SW480 (cell line): ENCODE results near the gene ZNF439.
"Not testable (repeated sequence)": the region's sequence is repeated elsewhere in the genome, so short reads cannot be mapped to it uniquely, and the experiment has no call there.

Source experiments
- DNase-seq: peaks from one replicate; pipeline ENCODE4 v3.0.0-alpha.2; 2016; ENCODE audit warnings: low spot score

ZNF439 gene

DNA sequence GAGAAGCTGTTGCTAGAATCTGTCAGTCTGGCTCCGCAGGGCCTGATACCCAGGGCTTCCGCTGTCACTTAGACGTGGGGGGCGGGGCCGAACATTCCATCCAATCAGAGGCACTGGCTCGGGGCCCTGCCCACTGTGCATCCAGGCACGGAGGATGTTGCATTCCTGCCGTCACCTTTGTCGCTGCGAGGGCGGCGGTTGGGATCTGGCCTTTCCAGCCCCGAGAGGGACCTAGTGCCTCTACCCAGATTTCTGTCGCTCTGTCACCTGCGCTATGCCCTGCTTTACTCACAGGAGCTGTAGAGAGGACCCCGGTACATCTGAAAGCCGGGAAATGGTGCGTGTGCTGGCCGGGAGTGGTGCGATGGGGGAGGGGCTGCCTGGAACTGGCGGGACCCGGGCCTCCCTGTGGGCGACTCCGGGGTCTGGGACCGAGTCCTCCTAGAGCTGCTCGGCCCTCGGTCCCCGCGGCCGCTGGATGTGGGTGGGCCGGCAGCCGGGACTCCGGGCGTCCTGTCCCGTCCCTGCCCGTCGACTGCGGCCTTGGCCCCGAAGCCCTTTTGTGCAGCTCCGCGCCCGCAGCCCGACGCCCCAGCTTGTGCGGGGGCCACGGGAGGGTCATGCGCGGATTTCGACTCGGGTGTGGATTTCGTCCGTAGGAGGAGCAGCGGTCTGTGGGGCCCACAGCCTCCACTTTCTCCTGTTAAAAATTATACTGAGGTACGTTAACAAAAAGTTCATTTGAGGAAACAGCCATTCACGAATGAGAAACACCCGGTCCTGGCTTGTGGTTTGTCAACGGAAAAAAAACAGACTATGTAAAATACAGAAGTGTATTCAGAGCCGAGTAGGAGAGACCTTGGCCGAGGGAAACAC, at the start of gene ZNF439:
Gene ZNF439 (plus strand): TSS at position 133 of the 876 bp plus-strand sequence. CDS start 142 bp downstream, at position 275.
- no peak for DNase-seq

DNA sequence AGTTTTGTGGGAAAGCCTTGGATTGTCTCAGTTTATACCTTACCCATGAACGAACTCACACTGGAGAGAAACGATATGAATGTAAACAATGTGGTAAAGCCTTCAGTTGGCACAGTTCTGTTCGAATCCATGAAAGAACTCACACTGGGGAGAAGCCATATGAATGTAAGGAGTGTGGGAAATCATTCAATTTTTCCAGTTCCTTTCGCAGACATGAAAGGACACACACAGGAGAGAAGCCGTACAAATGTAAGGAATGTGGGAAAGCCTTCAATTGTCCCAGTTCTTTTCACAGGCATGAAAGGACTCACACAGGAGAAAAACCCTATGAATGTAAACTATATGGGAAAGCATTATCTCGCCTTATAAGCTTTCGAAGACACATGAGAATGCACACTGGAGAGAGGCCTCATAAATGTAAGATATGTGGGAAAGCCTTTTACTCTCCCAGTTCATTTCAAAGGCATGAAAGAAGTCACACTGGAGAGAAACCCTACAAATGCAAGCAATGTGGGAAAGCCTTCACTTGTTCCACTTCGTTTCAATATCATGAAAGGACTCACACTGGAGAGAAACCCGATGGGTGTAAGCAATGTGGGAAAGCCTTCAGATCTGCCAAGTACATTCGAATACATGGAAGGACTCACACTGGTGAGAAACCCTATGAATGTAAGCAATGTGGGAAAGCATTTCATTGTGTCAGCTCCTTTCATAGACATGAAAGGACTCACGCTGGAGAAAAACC, 42.0 kb upstream of the ZNF439 start:
- no peak for DNase-seq

DNA sequence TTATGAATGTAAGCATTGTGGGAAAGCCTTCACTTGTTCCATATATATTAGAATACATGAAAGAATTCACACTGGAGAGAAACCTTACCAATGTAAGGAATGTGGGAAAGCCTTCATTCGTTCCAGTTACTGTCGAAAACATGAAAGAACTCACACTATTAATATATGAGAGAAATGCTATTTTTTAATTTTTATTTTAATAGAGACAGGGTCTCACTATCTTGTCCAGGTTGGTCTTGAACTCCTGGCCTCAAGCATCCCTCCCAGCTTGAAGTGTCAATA, 41.5 kb upstream of the ZNF439 start:
- DNase-seq, result no peak

DNA sequence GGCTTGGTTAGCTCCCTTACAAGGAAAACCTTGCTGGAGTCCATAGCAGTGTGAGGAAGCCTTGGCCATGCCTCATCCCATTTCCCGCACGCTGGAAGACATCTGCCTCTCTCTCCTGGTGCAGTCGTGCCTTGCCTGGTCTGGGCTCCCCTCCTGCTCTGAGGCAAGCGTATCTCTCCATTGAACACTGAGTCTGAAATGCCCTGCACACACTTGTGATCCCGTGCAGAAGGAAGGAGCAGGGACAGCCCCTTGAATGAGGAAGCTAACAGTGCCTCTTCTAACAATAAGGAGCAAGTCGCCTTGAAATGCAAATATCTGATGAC, 34.9 kb upstream of the ZNF439 start:
- DNase-seq, result peak; percentile 10

GRCh38 chr19:11814029-11814699, 34.4 kb upstream of the ZNF439 start, which contains the start of gene ZNF440:
Gene ZNF440, plus strand, starts transcription at chr19:11814273. Its CDS starts 175 bp downstream, at chr19:11814448.
- DNase-seq, result peak; percentile 91

DNA sequence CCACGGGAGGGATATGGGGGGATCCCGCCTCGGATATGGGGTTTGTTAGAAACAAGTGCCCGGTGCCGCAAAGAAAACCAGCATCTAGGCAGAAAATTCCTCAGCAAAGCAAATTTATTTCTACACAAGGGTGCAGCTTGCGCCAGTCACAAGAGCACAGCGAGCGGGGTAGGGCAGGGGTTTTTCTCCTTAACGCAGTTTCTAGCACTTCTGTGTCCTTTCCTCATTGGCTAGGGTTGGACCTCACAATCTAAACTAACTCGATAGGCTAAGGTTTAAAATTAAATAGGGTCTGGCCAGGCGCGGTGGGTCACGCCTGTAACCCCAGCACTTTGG, 33.9 kb upstream of the ZNF439 start:
- no peak for DNase-seq

DNA sequence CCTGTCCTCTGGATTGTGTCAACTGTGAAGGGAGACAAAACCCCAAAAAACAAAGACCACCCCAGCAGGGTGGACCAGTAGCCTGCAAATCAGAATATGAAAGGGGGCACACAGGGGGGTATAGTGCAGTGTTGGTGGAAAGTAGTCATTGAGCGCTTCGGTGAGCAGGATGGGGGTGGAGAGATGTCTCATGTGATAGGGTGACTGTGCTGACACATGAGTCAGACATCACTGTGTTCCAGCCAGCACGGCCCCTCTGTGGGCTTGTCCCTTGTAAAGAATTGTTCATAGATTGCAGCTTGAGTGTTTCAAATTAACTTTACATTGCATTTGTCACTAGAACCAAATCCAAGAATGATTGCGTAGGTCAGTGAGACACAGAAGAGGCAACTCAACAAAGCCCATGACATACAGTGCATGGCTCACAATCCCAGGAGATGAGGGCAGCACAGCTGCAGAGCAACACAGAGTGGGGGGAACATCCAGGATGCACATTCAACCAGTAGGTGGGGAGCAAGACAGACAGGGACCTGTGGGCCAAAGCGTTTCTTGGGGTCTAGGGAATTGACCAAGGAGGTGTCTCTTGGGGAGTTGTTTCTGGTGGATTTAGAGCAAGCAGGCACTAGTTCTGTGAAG, 26.9 kb upstream of the ZNF439 start:
- no peak for DNase-seq

DNA sequence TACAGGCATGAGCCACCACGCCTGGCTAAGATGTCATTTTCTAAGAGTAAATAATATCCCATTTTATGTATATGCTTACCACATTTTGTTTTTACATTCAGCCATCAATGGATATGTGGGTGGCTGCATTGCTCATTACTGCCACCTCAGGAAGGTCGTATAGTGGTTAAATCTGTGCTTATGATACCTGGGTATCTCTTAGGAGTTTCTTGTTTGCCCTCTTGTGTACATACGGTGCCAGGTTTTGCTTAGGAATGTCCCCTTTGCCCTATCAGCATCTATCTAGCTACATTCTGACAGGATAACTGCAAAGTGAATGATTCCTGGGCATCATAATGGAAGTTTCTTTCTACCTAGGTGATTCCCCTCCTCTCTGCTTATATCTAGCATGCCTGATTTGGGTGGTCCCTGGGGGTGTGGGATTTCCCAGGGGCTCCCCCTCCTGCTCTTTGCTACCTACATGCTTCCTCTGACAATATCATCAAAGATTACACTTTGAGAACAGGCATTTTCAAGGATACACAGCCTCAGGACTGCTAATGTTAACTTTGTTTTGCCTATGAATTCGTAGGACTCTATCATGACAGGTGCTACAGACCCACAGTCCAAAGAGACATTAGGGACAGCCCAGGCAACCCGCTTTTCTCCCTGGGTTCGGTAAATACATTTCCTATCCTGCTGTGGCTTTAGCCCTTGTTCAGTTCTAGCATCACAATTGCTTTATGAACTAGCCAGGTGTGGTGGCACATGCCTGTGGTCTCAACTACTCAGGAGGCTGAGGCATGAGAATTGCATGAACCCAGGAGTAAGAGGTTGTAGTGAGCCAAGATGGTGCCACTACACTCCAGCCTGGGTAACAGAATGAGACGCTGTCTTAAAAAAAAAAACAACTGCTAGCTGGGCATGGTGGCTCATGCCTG, 19.3 kb upstream of the ZNF439 start:
- not testable (repeated sequence) for DNase-seq

DNA sequence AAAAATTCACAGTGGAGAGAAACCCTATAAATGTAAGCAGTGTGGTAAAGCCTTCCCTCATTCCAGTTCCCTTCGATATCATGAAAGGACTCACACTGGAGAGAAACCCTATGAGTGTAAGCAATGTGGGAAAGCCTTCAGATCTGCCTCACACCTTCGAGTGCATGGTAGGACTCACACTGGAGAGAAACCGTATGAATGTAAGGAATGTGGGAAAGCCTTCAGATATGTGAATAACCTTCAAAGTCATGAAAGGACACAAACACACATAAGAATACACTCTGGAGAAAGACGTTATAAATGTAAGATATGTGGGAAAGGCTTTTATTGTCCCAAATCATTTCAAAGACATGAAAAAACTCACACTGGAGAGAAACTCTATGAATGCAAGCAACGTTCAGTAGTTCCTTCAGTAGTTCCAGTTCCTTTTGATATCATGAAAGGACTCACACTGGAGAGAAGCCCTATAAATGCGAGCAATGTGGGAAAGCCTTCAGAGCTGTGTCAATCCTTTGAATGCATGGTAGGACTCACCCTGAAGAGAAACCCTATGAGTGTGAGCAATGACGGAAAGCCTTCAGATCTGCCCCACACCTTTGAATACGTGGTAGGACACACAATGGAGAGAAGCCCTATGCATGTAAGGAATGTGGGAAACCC, 16.1 kb upstream of the ZNF439 start:
- no peak for DNase-seq

DNA sequence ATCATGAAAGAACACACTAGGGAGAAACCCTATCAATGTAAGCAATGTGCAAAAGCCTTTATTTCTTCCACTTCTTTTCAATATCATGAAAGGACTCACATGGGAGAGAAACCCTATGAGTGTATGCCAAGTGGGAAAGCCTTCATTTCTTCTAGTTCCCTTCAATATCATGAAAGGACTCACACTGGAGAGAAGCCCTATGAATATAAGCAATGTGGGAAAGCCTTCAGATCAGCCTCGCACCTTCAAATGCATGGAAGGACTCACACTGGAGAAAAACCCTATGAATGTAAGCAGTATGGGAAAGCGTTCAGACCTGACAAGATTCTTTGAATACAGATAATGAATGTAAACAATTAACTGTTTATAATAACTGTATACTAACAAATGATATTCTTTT, 15.0 kb upstream of the ZNF439 start:
- no peak for DNase-seq

- not testable (repeated sequence) for DNase-seq
Observed at GRCh38 chr19:11835626-11836066, 12.9 kb upstream of the ZNF439 start.

GRCh38 chr19:11843722-11844121, 4.8 kb upstream of the ZNF439 start:
- DNase-seq, result no peak

- not testable (repeated sequence) for DNase-seq
Observed at GRCh38 chr19:11847615-11848014, 911 bp upstream of the ZNF439 start.

- DNase-seq, result no peak
Observed at GRCh38 chr19:11848200-11848593, 329 bp upstream of the ZNF439 start.

- DNase-seq, result not testable (repeated sequence)
Observed at GRCh38 chr19:11850289-11850688, 1.8 kb downstream of the ZNF439 start.

DNA sequence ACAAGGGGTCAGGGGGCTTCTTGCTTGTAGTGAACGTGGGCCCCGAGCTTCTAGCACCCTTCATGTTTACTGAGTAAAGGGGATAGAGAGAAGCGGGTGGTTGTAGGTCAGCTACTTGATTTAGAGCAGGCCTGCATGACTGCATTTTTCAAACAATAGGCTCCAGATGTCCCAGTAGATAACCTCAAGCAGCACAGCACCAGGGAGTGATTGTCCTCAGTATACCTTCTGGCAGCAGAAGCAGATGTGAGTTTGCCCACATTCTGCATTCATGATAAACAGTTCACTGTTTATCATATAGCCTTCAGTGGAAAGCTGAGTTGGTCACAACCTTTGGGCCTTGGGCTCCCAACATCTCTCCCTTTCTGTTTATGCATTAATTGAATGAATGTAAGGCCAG, 4.8 kb downstream of the ZNF439 start:
- no peak for DNase-seq

GRCh38 chr19:11856596-11857250, 8.2 kb downstream of the ZNF439 start:
- DNase-seq, result no peak

DNA sequence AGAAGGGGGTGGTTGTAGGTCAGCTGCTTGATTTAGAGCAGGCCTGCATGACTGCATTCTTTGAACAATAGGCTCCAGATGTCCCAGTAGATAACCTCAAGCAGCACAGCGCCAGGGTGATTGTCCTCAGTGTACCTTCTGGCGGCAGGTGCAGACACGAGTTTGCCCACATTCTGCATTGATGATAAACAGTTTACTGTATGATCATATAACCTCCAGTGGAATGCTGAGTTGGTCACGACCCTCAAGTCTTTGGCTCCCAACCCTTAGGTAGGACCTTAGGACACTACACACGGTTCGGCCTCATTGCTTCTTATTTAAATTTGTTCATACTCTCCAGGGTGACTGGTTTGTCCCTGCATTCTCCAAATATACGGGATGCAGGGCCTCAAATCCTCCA, 12.2 kb downstream of the ZNF439 start:
- DNase-seq, result no peak

DNA sequence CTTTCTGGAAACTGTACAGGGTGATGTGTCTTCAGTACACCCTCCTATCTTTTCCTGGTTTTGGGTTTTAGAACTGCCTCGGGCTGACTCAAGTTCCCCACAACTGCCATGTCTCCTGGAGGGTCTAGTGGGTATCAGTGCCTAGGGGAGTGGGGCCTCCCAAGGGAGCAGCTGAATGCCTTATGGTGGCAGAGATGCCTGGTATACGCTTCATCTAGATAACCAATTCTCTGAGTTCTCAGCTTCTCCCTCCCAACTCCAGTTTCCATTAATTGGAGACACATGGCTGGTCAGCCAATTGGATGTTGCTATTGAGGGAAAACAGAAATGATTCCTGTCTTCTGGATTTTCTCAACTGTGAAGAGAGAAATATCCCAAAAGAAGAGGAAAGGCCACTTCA, 12.8 kb downstream of the ZNF439 start:
- no peak for DNase-seq

GRCh38 chr19:11867766-11868165, 19.2 kb downstream of the ZNF439 start:
- DNase-seq, result peak; percentile 8
